Measurements from ENCODE around the gene ZSCAN5A. TPM values are rescaled to one million over a fixed set of nuclear protein-coding genes. Genes with fewer than 3 reads are reported as not detected.

The ZSCAN5A gene
- polyA plus RNA-seq, 1 of the 3 experiments (the other 2 are of a cell fraction) = 6.8 TPM

DNA sequence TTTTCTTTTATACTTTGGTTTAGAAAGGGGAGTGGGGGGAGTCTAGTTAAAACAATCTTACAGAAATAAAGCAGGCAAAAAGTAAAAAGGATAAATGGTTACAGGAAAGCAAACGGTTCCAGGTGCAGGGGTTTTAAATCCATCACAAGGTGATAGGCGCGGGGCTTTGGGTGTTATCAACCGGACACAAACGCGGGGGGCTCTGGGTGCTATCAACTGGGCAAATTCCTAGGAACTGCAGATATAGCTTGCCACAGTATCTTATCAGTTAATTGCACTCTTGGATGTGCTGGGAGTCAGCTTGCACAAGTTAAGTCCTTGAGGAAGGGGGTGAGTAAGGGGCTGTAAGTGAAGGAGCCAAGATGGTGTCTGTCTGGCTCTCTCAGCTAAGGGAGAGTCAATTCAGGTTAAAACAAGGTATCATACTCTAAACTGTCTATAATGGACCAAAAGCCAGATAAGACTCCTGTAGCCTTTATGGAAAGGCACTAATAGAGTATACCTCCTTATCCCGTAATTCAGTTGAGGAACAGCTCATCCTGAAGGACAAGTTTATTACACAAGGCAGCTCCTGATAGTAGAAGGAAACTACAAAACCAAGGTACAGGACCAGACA lies 32.6 kb upstream of the ZSCAN5A start:
- Histone ChIP-seq H3K9me2 (no peaks in the 10 kb centered on the region), H3K27me3 (ENCODE audit: insufficient read depth) (no peaks in the 10 kb centered on the region), H3K4me2 (no peak overlapping the region), H3K79me2 (ENCODE audit: insufficient read depth) (no peaks in the 10 kb centered on the region), H3F3A (replicated peaks; ENCODE audit: insufficient read depth) (no peaks in the 10 kb centered on the region), H3K36me3 (replicated peaks in 1 of 2; ENCODE audit: control insufficient read depth in 1 of 2, insufficient read depth in 2 of 2, low read length in 1 of 2) (no peaks in the 10 kb centered on the region), H3K27ac (ENCODE audit: low read depth in 2 of 2, low read length in 1 of 2) (no peak overlapping the region), H2AFZ (ENCODE audit: low read depth) (no peak overlapping the region), H3K4me3 (ENCODE audit: low read depth in 2 of 2, low read length in 1 of 2) (no peak overlapping the region), H3K9me3 (no peaks in the 10 kb centered on the region), H4K20me1 (ENCODE audit: insufficient read depth) (no peaks in the 10 kb centered on the region), H3K4me1 (ENCODE audit: control insufficient read depth in 1 of 2, insufficient read depth in 2 of 2, low read depth in 1 of 2, low read length in 1 of 2) (no peaks in the 10 kb centered on the region), H3K9ac (no peak overlapping the region)
- TF ChIP-seq FOXJ3 (CRISPR knock-in tag; IDR thresholded peaks at IDR 0.05) (no peak), GATA2 (CRISPR knock-in tag; IDR thresholded peaks at IDR 0.05) (no peak), SIN3A (IDR thresholded peaks at IDR 0.05; ENCODE audit: borderline replicate concordance, low read depth, low read length) (no peak), RFX5 (IDR thresholded peaks at IDR 0.05; ENCODE audit: low read length) (no peak), YY1 (IDR thresholded peaks at IDR 0.05; ENCODE audit: low read depth) (no peak), POLR2AphosphoS5 (IDR thresholded peaks at IDR 0.05; ENCODE audit: low read depth, low read length) (no peak), RXRA (IDR thresholded peaks at IDR 0.05; ENCODE audit: borderline replicate concordance, low read depth) (no peak), ZBTB33 (IDR thresholded peaks at IDR 0.05; ENCODE audit: borderline replicate concordance, low read depth) (no peak), RCOR1 (IDR thresholded peaks at IDR 0.05; ENCODE audit: low read length) (no peak), ELF1 (IDR thresholded peaks at IDR 0.05) (no peak), JUND (IDR thresholded peaks at IDR 0.05) (no peak), EP300 (IDR thresholded peaks at IDR 0.05; ENCODE audit: borderline replicate concordance in 1 of 2, low read depth in 1 of 2, low read length in 1 of 2) (no peak), NFIC (IDR thresholded peaks at IDR 0.05; ENCODE audit: borderline replicate concordance) (no peak)
- TF ChIP-seq, protein P1, sequence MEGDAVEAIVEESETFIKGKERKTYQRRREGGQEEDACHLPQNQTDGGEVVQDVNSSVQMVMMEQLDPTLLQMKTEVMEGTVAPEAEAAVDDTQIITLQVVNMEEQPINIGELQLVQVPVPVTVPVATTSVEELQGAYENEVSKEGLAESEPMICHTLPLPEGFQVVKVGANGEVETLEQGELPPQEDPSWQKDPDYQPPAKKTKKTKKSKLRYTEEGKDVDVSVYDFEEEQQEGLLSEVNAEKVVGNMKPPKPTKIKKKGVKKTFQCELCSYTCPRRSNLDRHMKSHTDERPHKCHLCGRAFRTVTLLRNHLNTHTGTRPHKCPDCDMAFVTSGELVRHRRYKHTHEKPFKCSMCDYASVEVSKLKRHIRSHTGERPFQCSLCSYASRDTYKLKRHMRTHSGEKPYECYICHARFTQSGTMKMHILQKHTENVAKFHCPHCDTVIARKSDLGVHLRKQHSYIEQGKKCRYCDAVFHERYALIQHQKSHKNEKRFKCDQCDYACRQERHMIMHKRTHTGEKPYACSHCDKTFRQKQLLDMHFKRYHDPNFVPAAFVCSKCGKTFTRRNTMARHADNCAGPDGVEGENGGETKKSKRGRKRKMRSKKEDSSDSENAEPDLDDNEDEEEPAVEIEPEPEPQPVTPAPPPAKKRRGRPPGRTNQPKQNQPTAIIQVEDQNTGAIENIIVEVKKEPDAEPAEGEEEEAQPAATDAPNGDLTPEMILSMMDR (IDR thresholded peaks at IDR 0.05) = no peak
- TF ChIP-seq, protein P2, sequence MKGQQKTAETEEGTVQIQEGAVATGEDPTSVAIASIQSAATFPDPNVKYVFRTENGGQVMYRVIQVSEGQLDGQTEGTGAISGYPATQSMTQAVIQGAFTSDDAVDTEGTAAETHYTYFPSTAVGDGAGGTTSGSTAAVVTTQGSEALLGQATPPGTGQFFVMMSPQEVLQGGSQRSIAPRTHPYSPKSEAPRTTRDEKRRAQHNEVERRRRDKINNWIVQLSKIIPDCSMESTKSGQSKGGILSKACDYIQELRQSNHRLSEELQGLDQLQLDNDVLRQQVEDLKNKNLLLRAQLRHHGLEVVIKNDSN (IDR thresholded peaks at IDR 0.05; ENCODE audit: borderline replicate concordance, low read depth) = no peak
- TF ChIP-seq, protein P3, sequence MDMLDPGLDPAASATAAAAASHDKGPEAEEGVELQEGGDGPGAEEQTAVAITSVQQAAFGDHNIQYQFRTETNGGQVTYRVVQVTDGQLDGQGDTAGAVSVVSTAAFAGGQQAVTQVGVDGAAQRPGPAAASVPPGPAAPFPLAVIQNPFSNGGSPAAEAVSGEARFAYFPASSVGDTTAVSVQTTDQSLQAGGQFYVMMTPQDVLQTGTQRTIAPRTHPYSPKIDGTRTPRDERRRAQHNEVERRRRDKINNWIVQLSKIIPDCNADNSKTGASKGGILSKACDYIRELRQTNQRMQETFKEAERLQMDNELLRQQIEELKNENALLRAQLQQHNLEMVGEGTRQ (IDR thresholded peaks at IDR 0.05; ENCODE audit: borderline replicate concordance, low read depth, low read length) = no peak
- 71% methylated on average over 7 of the region's 7 CpGs for WGBS (ENCODE audit: low lambda C conversion rate)
- POLR2A ChIA-PET = no interaction called here
- CTCF ChIA-PET = interaction anchor here (0.7 to 7.2 kb wide), 8 partner anchors 13 to 281 kb away, joined by 3 to 53 read pairs (median 10); no protein-coding TSS in a partner anchor
- DNase-seq = no peak
